Measurements from ENCODE around the gene PIM3. TPM values are rescaled to one million over a fixed set of nuclear protein-coding genes. Genes with fewer than 3 reads are reported as not detected.

The PIM3 gene
- total RNA-seq, 1 donor from 2014 or later, result 94.7 TPM

DNA sequence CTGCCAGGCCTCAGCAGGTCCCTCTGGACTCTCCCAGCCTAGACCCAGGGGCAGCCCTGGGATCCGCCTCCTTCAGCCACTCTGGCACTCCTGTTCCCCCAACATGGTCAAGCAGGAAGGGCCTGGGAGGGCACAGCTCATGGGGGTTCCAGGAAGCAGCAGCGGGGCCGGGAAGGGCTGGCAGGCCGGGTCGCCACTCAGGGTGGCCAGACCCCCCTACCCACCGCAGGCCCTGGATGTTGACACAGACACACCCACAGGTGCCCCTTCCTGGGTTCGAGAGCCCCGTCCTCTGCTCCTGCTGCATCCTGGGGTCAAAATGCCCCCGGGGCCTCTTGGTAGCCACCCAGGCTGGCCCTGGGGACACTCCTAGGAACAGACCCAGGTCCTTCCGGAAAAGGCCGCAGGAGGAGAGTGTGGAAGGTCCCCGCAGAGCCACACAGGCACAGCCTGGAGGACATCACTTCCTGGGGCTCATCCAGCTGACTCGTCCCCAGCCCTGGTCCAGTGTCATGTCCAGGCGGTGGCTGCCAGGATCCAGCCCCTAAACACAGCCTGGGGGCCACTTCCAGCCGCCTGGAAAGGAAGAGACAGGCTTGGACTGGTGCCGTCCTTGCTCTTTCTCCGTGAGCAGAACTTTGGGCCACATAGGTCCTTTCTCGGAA is 6.8 kb upstream of the PIM3 start:
- H3K9me3 ChIP-seq, result no peaks in the 10 kb centered on the region
- DNase-seq (no peak), ATAC-seq (peak in 1 of 2 donors; percentile 2)
- H3K4me1 ChIP-seq, result peaks cover 72% of the 10 kb centered on the region
- H3K27ac ChIP-seq, result peak overlapping the region; percentile 91
- no peaks in the 10 kb centered on the region for H3K27me3 ChIP-seq (ENCODE audit: low read depth)
- intact Hi-C loops (cut with DNase I), result no loop called here
- TF ChIP-seq, protein P1, sequence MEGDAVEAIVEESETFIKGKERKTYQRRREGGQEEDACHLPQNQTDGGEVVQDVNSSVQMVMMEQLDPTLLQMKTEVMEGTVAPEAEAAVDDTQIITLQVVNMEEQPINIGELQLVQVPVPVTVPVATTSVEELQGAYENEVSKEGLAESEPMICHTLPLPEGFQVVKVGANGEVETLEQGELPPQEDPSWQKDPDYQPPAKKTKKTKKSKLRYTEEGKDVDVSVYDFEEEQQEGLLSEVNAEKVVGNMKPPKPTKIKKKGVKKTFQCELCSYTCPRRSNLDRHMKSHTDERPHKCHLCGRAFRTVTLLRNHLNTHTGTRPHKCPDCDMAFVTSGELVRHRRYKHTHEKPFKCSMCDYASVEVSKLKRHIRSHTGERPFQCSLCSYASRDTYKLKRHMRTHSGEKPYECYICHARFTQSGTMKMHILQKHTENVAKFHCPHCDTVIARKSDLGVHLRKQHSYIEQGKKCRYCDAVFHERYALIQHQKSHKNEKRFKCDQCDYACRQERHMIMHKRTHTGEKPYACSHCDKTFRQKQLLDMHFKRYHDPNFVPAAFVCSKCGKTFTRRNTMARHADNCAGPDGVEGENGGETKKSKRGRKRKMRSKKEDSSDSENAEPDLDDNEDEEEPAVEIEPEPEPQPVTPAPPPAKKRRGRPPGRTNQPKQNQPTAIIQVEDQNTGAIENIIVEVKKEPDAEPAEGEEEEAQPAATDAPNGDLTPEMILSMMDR (IDR thresholded peaks at IDR 0.05), result no peak
- H3K36me3 ChIP-seq, result no peaks in the 10 kb centered on the region
- H3K4me3 ChIP-seq, result peak overlapping the region; percentile 17

DNA sequence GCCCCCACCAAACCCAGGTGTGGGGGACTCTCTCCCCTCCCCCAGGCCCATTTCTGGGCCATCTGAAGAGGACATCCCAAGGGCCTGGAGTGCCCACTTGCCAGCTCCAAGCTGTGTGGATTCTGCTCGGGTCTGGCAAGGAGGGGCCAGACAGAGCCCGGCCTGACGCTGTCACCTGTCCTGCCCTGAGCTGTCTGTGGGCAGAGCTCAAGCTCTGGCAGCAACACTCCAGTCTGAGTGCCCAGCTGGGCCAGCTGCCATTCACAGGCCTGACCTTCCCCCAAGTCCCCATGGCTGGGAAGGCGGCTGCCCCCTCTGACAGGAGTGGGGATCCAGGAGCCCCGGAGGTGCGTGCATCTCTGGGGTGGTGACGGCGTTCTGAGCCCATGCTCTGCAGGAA is 6.2 kb upstream of the PIM3 start:
- H3K27me3 ChIP-seq (ENCODE audit: low read depth), result no peaks in the 10 kb centered on the region
- H3K36me3 ChIP-seq, result no peaks in the 10 kb centered on the region
- TF ChIP-seq, protein P1 (IDR thresholded peaks at IDR 0.05), result no peak
- intact Hi-C loops (cut with DNase I), result no loop called here
- peak overlapping the region; percentile 91 for H3K27ac ChIP-seq
- peak; percentile 34 to 43 for ATAC-seq
- H3K4me1 ChIP-seq, result peaks cover 78% of the 10 kb centered on the region
- H3K4me3 ChIP-seq, result no peak overlapping the region
- peak; percentile 85 for DNase-seq
- H3K9me3 ChIP-seq, result no peaks in the 10 kb centered on the region

DNA sequence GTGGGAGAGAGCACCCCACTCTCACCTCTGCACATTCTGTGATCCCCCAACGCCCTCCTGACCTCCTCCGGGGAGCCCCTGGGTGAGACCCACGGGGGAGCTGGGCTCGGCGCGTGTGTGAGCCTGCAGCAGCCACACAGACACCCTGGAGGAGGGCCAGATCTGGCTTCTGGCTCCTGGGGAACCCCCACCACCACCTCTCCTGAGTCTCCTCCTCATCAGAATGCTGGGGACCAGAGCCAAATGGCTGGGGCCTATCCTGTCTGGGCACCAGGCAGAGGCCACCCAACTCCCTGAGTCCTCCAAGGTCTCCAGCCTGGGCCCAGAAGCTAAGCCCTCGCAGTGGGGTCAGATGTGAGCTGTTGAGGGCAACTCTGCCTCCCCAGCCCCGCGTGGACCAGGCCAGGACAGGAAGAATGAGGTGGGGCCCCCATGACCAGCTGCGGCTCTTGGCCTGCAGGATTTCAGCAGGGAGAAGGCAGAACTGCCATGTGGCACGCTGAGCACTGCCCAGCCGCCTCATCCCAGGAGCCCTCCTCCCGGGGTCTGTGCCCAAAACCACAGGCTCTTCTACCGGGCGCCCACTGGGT is 5.5 kb upstream of the PIM3 start:
- TF ChIP-seq, protein P1 (IDR thresholded peaks at IDR 0.05), result no peak
- H3K4me3 ChIP-seq, result no peak overlapping the region
- H3K27me3 ChIP-seq (ENCODE audit: low read depth), result no peaks in the 10 kb centered on the region
- intact Hi-C loops (cut with DNase I), result no loop called here
- H3K9me3 ChIP-seq, result no peaks in the 10 kb centered on the region
- H3K27ac ChIP-seq, result peak overlapping the region; percentile 91
- no peak for ATAC-seq
- peak; percentile 54 for DNase-seq
- H3K36me3 ChIP-seq, result no peaks in the 10 kb centered on the region
- peaks cover 79% of the 10 kb centered on the region for H3K4me1 ChIP-seq

DNA sequence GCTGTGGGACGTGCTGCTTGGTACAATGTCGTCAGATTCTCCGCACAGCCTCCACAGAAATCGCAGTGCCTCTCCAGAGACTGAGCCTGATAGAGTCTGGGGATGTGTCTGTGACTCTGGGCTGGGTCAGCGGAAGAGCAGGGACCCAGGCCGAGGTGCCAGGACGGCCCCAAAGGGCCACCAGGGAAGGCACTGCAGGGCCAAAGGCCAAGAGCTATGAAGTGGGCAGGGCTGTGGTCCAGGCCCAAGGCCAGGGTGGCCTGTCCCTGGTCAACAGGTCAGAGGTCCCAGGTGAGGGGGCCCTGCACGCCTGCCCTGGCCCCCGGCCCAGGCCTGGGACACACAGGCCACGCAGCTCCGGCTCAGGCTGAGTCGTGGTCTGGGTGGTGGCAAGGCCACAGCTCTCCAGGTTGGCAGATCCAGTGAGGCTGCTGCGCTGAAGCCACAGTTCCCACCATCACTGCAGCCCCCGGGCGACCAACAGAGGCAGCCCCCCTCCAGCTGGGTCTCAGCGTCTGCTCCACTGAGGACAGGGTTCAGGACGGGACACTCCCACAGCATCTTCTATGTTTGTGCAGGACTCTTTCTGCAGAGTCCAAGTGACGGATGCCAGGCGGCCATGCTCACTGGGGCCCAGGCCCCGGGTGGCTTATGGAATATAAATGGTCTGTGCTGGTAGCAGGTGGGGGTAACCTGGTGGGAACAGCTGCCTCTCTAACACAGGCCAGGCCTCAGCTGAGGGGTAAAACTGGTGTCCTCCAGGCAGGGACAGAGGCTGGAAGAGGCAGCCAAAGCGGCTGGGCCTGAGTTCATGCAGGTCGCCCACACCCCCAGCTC is 4.8 kb upstream of the PIM3 start:
- no peaks in the 10 kb centered on the region for H3K36me3 ChIP-seq
- H3K27ac ChIP-seq, result peak overlapping the region; percentile 91
- H3K9me3 ChIP-seq, result no peaks in the 10 kb centered on the region
- H3K27me3 ChIP-seq (ENCODE audit: low read depth), result no peaks in the 10 kb centered on the region
- TF ChIP-seq, protein P1 (IDR thresholded peaks at IDR 0.05), result no peak
- peaks cover 79% of the 10 kb centered on the region for H3K4me1 ChIP-seq
- H3K4me3 ChIP-seq, result no peak overlapping the region
- intact Hi-C loops (cut with DNase I), result no loop called here
- no peak for DNase-seq
- ATAC-seq, result no peak

DNA sequence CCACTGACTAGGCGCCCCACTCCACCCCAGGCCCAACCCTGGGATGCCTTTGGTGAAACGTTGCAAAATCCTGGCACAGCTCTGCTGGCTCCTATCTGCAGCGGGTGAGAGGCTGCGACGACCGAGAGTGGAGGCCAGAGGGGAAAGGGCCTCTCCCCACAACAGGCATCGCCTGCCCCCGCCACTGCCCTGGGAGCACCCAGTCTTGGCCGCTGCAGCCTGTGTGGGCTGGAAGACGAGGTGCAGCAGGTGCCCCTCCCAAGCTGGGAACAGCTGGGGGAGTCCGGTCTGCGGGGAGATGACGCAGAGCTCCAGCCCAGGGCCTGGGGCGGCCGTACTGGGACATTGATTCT is 4.2 kb upstream of the PIM3 start:
- H3K36me3 ChIP-seq, result peaks cover under 1% of the 10 kb centered on the region
- intact Hi-C loops (cut with DNase I), result no loop called here
- peaks cover 79% of the 10 kb centered on the region for H3K4me1 ChIP-seq
- TF ChIP-seq, protein P1 (IDR thresholded peaks at IDR 0.05), result no peak
- H3K4me3 ChIP-seq, result no peak overlapping the region
- DNase-seq, result peak; percentile 75
- H3K9me3 ChIP-seq, result no peaks in the 10 kb centered on the region
- H3K27ac ChIP-seq, result peak overlapping the region; percentile 91
- ATAC-seq, result no peak
- no peaks in the 10 kb centered on the region for H3K27me3 ChIP-seq (ENCODE audit: low read depth)

Data from lower lobe of right lung (tissue), 2 donors.